T1000 (cell line): ENCODE results near the gene RALGAPB.
"Not testable (repeated sequence)": the region's sequence is repeated elsewhere in the genome, so short reads cannot be mapped to it uniquely, and the experiment has no call there.

Experiments
- DNase-seq: peaks from one replicate; lab custom pipeline; 2025; ENCODE audit warnings: mixed read lengths; lab: John Stamatoyannopoulos, UW

Gene RALGAPB

GRCh38 chr20:38585404-38586180 lies 112.9 kb downstream of the RALGAPB start:
- DNase-seq = no peak

GRCh38 chr20:38586181-38586525 lies 113.5 kb downstream of the RALGAPB start:
- no peak for DNase-seq

- no peak for DNase-seq
Observed at GRCh38 chr20:38588303-38588702, 115.7 kb downstream of the RALGAPB start.

- DNase-seq = no peak
Observed at GRCh38 chr20:38589351-38589750, 116.7 kb downstream of the RALGAPB start.

- no peak for DNase-seq
Observed at GRCh38 chr20:38589967-38590675, 117.5 kb downstream of the RALGAPB start.

GRCh38 chr20:38590676-38591473 lies 118.2 kb downstream of the RALGAPB start:
- no peak for DNase-seq

- no peak for DNase-seq
Observed at GRCh38 chr20:38591474-38592410, 119.1 kb downstream of the RALGAPB start.

GRCh38 chr20:38592411-38592790 lies 119.8 kb downstream of the RALGAPB start:
- not testable (repeated sequence) for DNase-seq

- not testable (repeated sequence) for DNase-seq
Observed at GRCh38 chr20:38594281-38594680, 121.6 kb downstream of the RALGAPB start.

- not testable (repeated sequence) for DNase-seq
Observed at GRCh38 chr20:38595886-38596285, 123.2 kb downstream of the RALGAPB start.

- no peak for DNase-seq
Observed at GRCh38 chr20:38599410-38599882, 126.8 kb downstream of the RALGAPB start.

- DNase-seq = no peak
Observed at GRCh38 chr20:38600057-38600456, 127.4 kb downstream of the RALGAPB start.

- no peak for DNase-seq
Observed at GRCh38 chr20:38601216-38602184, 128.9 kb downstream of the RALGAPB start, which contains the start of gene ARHGAP40. Gene ARHGAP40, plus strand, starts transcription at chr20:38601809.

- DNase-seq = no peak
Observed at GRCh38 chr20:38602185-38602581, 129.5 kb downstream of the RALGAPB start.

- no peak for DNase-seq
Observed at GRCh38 chr20:38603286-38603685, 130.6 kb downstream of the RALGAPB start.

- DNase-seq = no peak
Observed at GRCh38 chr20:38604873-38605303, 132.2 kb downstream of the RALGAPB start.

- no peak for DNase-seq
Observed at GRCh38 chr20:38607351-38607750, 134.7 kb downstream of the RALGAPB start.

- no peak for DNase-seq
Observed at GRCh38 chr20:38608188-38608587, 135.5 kb downstream of the RALGAPB start.

- no peak for DNase-seq
Observed at GRCh38 chr20:38609815-38610214, 137.2 kb downstream of the RALGAPB start.

GRCh38 chr20:38610521-38610920 lies 137.9 kb downstream of the RALGAPB start:
- DNase-seq = no peak
